Measurements from ENCODE around the gene AIG1.

The AIG1 gene

DNA sequence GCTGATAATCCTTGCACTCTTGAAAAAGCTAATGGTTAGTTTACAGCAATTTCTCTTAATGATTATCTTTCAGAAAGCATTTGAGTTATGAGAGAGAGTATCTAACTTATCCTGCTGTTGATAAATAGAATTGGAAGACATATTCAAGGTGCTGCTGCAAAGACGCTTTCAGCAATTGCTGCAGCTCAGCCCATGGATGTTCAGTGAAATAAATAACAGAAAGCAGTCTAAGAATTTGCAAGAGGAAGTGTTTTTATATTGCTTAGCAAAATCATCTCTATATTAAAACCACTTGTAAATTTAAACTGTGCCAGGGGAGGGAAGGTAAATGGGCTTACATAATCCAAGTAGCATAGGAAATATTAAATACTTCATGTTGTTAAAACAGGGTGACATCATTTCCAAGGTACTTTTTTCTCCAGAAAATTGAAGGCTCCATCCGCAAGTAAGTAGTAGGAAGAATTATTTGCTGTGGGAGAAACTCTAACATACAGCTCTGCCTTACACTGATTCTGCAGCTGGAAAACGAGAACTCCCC is 201.3 kb downstream of the AIG1 start:
- Histone ChIP-seq H3K27me3 (ENCODE audit: control insufficient read depth in 1 of 2, insufficient read depth in 2 of 2, low read length in 2 of 2) (no peaks in the 10 kb centered on the region), H3K9me3 (ENCODE audit: control insufficient read depth in 2 of 2, low read length in 2 of 2) (no peaks in the 10 kb centered on the region), H3K9ac (ENCODE audit: low read length in 2 of 2) (no peak overlapping the region), H3K27ac (ENCODE audit: low read length) (no peak overlapping the region), H3K36me3 (ENCODE audit: control insufficient read depth in 2 of 2, insufficient read depth in 2 of 2, low read length in 2 of 2) (no peaks in the 10 kb centered on the region), H3K4me1 (ENCODE audit: control insufficient read depth, insufficient read depth, low read length) (peaks cover 3% of the 10 kb centered on the region), H3K4me3 (ENCODE audit: low read length in 2 of 2) (no peak overlapping the region)

DNA sequence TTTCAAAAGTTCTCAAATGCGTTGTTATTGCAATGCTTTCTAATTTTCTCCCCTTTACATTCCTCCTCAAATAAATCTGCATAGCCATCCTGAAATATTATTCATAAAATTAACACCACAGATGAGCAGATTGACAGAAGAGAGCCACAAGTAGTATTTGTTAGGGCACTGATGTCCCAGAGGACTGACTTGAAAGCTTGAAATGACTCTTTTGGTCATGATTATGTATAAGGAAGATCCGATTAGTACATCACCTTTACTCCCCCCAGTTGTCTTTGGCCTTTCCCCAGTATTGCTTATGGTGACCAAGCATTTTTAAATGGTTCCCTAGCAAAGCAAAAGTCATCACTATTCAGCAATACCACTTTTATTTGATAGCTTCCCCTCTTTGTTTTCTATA is 202.2 kb downstream of the AIG1 start:
- Histone ChIP-seq H3K27me3 (ENCODE audit: control insufficient read depth in 1 of 2, insufficient read depth in 2 of 2, low read length in 2 of 2) (no peaks in the 10 kb centered on the region), H3K36me3 (ENCODE audit: control insufficient read depth in 2 of 2, insufficient read depth in 2 of 2, low read length in 2 of 2) (no peaks in the 10 kb centered on the region), H3K4me1 (ENCODE audit: control insufficient read depth, insufficient read depth, low read length) (peaks cover 3% of the 10 kb centered on the region), H3K9ac (ENCODE audit: low read length in 2 of 2) (no peak overlapping the region), H3K9me3 (ENCODE audit: control insufficient read depth in 2 of 2, low read length in 2 of 2) (no peaks in the 10 kb centered on the region), H3K27ac (ENCODE audit: low read length) (no peak overlapping the region), H3K4me3 (ENCODE audit: low read length in 2 of 2) (no peak overlapping the region)

DNA sequence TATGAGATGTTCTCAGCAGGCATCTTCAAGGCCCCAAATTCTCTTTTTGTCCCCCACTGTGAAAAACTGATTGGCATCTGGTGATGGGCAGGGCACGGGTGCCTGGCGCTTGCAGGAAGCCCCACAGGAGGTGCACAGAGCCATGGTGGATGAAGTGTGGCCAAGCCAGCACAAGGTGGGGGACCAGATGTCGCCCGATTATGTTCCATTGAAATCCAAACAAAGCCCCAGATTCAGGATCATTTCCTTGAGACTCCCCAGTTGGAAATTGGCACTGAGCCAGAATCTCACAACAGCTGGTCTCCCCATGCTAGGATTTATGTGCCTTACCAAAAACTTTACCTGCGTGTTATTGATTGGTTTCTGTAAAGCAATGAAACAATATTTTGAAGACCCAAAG is 203.7 kb downstream of the AIG1 start:
- no peak overlapping the region for H3K4me3 ChIP-seq (ENCODE audit: low read length in 2 of 2)
- no peaks in the 10 kb centered on the region for H3K9me3 ChIP-seq (ENCODE audit: control insufficient read depth in 2 of 2, low read length in 2 of 2)
- H3K9ac ChIP-seq (ENCODE audit: low read length in 2 of 2): no peak overlapping the region
- H3K27ac ChIP-seq (ENCODE audit: low read length): no peak overlapping the region
- H3K4me1 ChIP-seq (ENCODE audit: control insufficient read depth, insufficient read depth, low read length): peaks cover 3% of the 10 kb centered on the region
- no peaks in the 10 kb centered on the region for H3K27me3 ChIP-seq (ENCODE audit: control insufficient read depth in 1 of 2, insufficient read depth in 2 of 2, low read length in 2 of 2)
- H3K36me3 ChIP-seq (ENCODE audit: control insufficient read depth in 2 of 2, insufficient read depth in 2 of 2, low read length in 2 of 2): no peaks in the 10 kb centered on the region

DNA sequence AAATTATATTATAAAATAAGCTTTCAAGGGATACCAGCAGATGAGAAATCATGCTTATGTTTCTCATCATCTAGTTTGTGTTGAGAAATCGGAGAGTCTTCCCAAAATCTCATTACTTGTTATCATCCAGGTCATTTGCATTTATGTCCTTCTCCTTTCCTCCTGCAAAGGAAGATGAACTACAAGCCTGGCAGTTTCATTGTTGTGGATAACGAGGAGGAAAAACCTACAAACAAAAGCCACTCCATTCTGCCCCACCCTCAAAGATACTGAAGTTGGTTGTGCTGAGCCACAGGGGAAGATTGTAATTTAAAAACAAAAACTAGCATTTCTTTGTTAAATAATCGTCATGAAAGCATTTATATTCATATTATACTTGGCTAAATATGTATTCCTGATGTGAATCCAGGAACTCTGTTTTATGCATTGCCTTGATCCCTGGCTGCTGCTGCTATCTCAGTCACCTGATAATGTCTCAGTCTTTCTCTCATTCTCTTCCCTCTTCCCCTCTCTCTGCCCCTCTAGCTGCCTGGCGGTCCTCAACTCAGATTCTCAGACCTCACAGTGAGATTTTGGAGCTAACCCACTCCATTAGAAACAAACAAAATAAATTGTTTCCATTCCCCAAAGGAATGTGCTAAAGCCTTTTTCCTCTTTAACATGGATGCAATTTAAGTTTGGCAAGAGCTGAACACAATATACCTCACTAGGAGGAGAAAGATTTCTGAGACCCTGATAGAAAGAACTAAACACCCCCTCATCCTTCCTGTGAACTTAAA is 204.5 kb downstream of the AIG1 start:
- no peaks in the 10 kb centered on the region for H3K36me3 ChIP-seq (ENCODE audit: control insufficient read depth in 2 of 2, insufficient read depth in 2 of 2, low read length in 2 of 2)
- no peaks in the 10 kb centered on the region for H3K9me3 ChIP-seq (ENCODE audit: control insufficient read depth in 2 of 2, low read length in 2 of 2)
- no peak overlapping the region for H3K4me3 ChIP-seq (ENCODE audit: low read length in 2 of 2)
- H3K9ac ChIP-seq (ENCODE audit: low read length in 2 of 2): no peak overlapping the region
- H3K27me3 ChIP-seq (ENCODE audit: control insufficient read depth in 1 of 2, insufficient read depth in 2 of 2, low read length in 2 of 2): no peaks in the 10 kb centered on the region
- peaks cover 3% of the 10 kb centered on the region for H3K4me1 ChIP-seq (ENCODE audit: control insufficient read depth, insufficient read depth, low read length)
- no peak overlapping the region for H3K27ac ChIP-seq (ENCODE audit: low read length)

DNA sequence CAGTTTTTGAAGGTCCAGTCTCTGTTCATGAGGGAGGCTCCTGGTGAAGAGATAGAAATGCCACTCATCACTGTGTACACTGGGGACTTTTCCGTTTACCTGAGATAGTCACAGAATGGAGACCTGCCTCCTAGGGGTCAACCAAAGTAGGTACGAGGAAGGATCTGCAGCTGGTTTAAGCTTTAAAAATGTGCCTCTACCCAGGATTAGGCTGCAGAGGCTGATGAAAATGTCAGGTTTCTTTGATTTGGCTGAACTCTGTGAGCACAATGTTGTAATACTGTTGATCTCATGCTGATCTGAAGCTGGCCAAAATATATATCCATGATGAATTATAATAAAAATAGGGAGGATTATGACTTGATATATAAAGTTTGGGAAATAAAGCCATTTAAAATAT is 207.1 kb downstream of the AIG1 start:
- Histone ChIP-seq H3K4me3 (ENCODE audit: low read length in 2 of 2) (no peak overlapping the region), H3K27me3 (ENCODE audit: control insufficient read depth in 1 of 2, insufficient read depth in 2 of 2, low read length in 2 of 2) (no peaks in the 10 kb centered on the region), H3K4me1 (ENCODE audit: control insufficient read depth, insufficient read depth, low read length) (peaks cover 14% of the 10 kb centered on the region), H3K36me3 (ENCODE audit: control insufficient read depth in 2 of 2, insufficient read depth in 2 of 2, low read length in 2 of 2) (no peaks in the 10 kb centered on the region), H3K9me3 (ENCODE audit: control insufficient read depth in 2 of 2, low read length in 2 of 2) (no peaks in the 10 kb centered on the region), H3K9ac (ENCODE audit: low read length in 2 of 2) (no peak overlapping the region), H3K27ac (ENCODE audit: low read length) (no peak overlapping the region)

DNA sequence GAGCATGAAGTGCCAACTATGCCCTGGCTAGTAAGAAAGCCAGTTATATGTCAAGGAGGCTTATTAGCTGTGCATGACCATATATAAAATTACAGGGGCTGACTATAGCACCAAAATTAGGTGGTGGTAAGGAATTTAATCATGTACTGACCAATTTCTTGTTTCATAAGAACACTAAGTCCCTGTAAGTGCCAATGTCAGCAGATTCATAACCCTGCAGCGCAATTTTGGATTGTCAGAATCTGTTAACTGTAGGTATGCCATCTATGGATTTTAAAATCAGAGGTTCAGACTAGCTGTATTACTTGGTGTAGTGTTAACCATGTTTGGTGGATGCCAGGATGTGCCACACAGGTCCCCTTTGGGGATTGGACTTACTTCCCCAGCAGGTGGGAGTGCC is 207.8 kb downstream of the AIG1 start:
- Histone ChIP-seq H3K27me3 (ENCODE audit: control insufficient read depth in 1 of 2, insufficient read depth in 2 of 2, low read length in 2 of 2) (no peaks in the 10 kb centered on the region), H3K36me3 (ENCODE audit: control insufficient read depth in 2 of 2, insufficient read depth in 2 of 2, low read length in 2 of 2) (no peaks in the 10 kb centered on the region), H3K9ac (ENCODE audit: low read length in 2 of 2) (no peak overlapping the region), H3K4me3 (ENCODE audit: low read length in 2 of 2) (no peak overlapping the region), H3K9me3 (ENCODE audit: control insufficient read depth in 2 of 2, low read length in 2 of 2) (no peaks in the 10 kb centered on the region), H3K27ac (ENCODE audit: low read length) (no peak overlapping the region), H3K4me1 (ENCODE audit: control insufficient read depth, insufficient read depth, low read length) (peaks cover 14% of the 10 kb centered on the region)

DNA sequence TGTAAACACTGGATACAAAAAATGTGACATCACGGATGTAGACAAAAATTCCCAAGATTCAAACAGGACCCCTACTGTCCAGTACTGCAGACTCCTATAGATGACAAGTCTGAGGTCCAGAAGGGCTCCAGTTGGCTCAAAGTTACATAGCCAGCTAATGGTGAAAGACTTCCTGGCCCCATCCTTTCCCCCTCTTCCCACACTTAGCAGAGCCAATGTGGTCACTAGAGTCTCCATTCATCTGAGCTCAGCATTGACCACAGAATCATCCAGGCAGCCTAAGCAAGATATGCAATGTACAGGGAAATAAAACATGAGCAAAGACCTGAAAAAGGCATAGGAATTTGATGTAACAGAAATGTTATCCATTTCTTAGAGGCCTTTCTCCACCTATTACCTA is 209.3 kb downstream of the AIG1 start:
- Histone ChIP-seq H3K9ac (ENCODE audit: low read length in 2 of 2) (no peak overlapping the region), H3K9me3 (ENCODE audit: control insufficient read depth in 2 of 2, low read length in 2 of 2) (no peaks in the 10 kb centered on the region)

DNA sequence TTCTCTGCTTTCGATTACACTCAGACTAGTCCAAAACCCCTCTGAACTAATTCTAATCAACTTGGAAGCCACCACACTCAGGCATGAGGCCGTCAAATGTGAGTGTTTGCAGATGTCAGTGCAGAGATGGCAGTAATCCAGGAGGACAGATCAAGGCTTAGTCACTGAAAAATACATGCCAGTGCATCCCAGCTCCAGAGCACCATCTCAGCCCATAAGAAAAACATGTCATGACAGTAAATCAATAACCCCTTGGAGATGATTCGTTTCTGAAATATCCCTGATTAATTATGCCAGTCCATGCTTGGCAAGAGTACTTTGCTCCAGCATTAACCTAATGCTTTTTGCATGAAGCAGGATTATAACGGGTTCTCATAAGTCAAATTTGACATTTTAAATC is 210.3 kb downstream of the AIG1 start:
- H3K4me1 ChIP-seq (ENCODE audit: control insufficient read depth, insufficient read depth, low read length): peaks cover 10% of the 10 kb centered on the region
- no peaks in the 10 kb centered on the region for H3K36me3 ChIP-seq (ENCODE audit: control insufficient read depth in 2 of 2, insufficient read depth in 2 of 2, low read length in 2 of 2)
- no peak overlapping the region for H3K9ac ChIP-seq (ENCODE audit: low read length in 2 of 2)
- no peaks in the 10 kb centered on the region for H3K9me3 ChIP-seq (ENCODE audit: control insufficient read depth in 2 of 2, low read length in 2 of 2)
- H3K27me3 ChIP-seq (ENCODE audit: control insufficient read depth in 1 of 2, insufficient read depth in 2 of 2, low read length in 2 of 2): no peaks in the 10 kb centered on the region
- no peak overlapping the region for H3K27ac ChIP-seq (ENCODE audit: low read length)
- H3K4me3 ChIP-seq (ENCODE audit: low read length in 2 of 2): no peak overlapping the region

More for the DNA sequence above, 209.3 kb downstream of the AIG1 start:
- Histone ChIP-seq H3K27me3 (ENCODE audit: control insufficient read depth in 1 of 2, insufficient read depth in 2 of 2, low read length in 2 of 2) (no peaks in the 10 kb centered on the region), H3K36me3 (ENCODE audit: control insufficient read depth in 2 of 2, insufficient read depth in 2 of 2, low read length in 2 of 2) (no peaks in the 10 kb centered on the region), H3K4me1 (ENCODE audit: control insufficient read depth, insufficient read depth, low read length) (peaks cover 14% of the 10 kb centered on the region), H3K27ac (ENCODE audit: low read length) (no peak overlapping the region), H3K4me3 (ENCODE audit: low read length in 2 of 2) (no peak overlapping the region)

DNA sequence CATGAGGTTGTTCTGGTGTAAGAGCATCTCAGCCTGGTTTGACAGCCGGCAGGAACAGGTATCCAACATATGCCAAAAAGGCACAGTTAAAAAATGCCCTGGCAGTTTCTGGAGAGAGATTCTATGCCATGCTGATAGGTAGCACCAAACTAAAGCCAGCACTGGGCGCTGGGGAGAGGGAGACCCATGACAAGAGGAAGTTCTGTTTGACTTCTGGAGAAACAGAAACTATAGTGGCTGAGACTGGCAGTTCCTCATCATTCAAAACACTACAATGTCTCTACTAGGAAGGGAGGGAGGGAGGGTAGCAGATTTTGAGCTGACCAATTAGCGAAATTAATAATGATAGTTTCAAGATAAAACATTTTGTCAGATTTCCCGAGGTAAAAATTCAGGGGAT is 215.7 kb downstream of the AIG1 start:
- no peak overlapping the region for H3K4me3 ChIP-seq (ENCODE audit: low read length in 2 of 2)
- peaks cover 2% of the 10 kb centered on the region for H3K4me1 ChIP-seq (ENCODE audit: control insufficient read depth, insufficient read depth, low read length)
- no peaks in the 10 kb centered on the region for H3K27me3 ChIP-seq (ENCODE audit: control insufficient read depth in 1 of 2, insufficient read depth in 2 of 2, low read length in 2 of 2)
- H3K9ac ChIP-seq (ENCODE audit: low read length in 2 of 2): no peak overlapping the region
- H3K9me3 ChIP-seq (ENCODE audit: control insufficient read depth in 2 of 2, low read length in 2 of 2): no peaks in the 10 kb centered on the region
- H3K27ac ChIP-seq (ENCODE audit: low read length): no peak overlapping the region
- H3K36me3 ChIP-seq (ENCODE audit: control insufficient read depth in 2 of 2, insufficient read depth in 2 of 2, low read length in 2 of 2): no peaks in the 10 kb centered on the region

DNA sequence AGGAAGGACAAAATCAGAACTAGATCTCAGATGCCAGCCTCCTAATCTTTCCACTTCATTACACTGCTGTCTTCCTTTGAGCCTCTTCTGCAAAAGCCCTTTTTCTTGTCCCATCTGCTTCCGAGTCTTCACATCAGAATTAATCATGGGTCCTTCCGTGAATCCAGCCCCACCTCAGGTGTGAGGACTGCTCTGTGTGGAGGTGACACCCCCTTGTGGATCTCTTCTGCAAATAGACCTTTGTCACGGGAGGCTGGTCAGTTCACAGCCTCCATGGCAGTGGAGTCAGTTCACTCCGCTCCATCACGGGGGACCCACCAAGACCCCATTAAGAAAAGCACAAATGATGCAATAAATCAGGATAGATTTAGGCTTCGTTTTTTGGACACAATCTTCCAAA is 218.7 kb downstream of the AIG1 start:
- H3K27me3 ChIP-seq (ENCODE audit: control insufficient read depth in 1 of 2, insufficient read depth in 2 of 2, low read length in 2 of 2): no peaks in the 10 kb centered on the region
- H3K9me3 ChIP-seq (ENCODE audit: control insufficient read depth in 2 of 2, low read length in 2 of 2): no peaks in the 10 kb centered on the region
- no peak overlapping the region for H3K4me3 ChIP-seq (ENCODE audit: low read length in 2 of 2)
- peaks cover 3% of the 10 kb centered on the region for H3K4me1 ChIP-seq (ENCODE audit: control insufficient read depth, insufficient read depth, low read length)
- H3K36me3 ChIP-seq (ENCODE audit: control insufficient read depth in 2 of 2, insufficient read depth in 2 of 2, low read length in 2 of 2): no peaks in the 10 kb centered on the region
- no peak overlapping the region for H3K9ac ChIP-seq (ENCODE audit: low read length in 2 of 2)
- H3K27ac ChIP-seq (ENCODE audit: low read length): no peak overlapping the region

DNA sequence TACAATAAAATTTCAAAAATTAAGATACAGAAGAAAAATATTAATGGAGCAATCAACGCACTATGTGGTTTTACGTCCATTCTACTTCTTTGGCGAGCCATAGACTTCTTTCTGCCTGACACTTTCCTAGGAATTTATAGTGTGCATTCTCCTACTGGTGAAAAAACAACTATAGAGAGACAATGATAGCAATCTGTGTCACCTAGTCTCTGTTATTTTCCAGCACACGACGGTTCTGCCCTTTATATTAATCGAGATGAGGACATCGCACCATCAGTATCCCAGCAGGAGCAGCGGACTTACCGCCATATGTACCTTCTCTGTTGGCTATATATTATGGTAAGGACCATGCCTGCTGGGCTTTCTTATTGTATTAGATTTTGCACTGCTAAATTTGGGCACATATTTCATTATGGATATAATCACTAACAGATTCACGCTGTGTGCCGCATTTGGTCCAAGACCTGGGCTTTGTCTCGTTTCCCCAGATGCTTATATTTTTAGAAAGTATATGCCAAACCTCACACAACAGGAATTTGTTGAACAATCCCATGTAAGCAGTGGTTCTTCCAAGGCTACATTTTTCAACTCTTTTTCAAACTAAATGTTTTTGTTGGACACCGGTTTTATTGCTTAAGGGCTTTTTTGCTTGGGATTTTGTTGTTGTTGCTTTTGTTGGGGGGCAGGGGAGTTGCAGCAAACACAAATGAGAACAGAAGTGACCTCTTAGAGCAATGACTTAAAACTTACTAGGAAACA is 223.4 kb downstream of the AIG1 start:
- H3K4me1 ChIP-seq (ENCODE audit: control insufficient read depth, insufficient read depth, low read length): peaks cover 24% of the 10 kb centered on the region
- no peak overlapping the region for H3K4me3 ChIP-seq (ENCODE audit: low read length in 2 of 2)
- H3K9me3 ChIP-seq (ENCODE audit: control insufficient read depth in 2 of 2, low read length in 2 of 2): no peaks in the 10 kb centered on the region
- H3K27ac ChIP-seq (ENCODE audit: low read length): no peak overlapping the region
- H3K9ac ChIP-seq (ENCODE audit: low read length in 2 of 2): no peak overlapping the region
- no peaks in the 10 kb centered on the region for H3K27me3 ChIP-seq (ENCODE audit: control insufficient read depth in 1 of 2, insufficient read depth in 2 of 2, low read length in 2 of 2)
- no peaks in the 10 kb centered on the region for H3K36me3 ChIP-seq (ENCODE audit: control insufficient read depth in 2 of 2, insufficient read depth in 2 of 2, low read length in 2 of 2)
